AG09319 (cell line): ENCODE measurements around the gene NEK11.

Source experiments
- DNase-seq: peaks from one replicate; pipeline ENCODE4 v3.0.0-alpha.2; 2010; ENCODE audit warnings: low read depth; ENCODE audit errors: extremely low read depth
- CTCF ChIP-seq: IDR thresholded peaks from 2 replicates; pipeline ENCODE4 v1.5.1; 2011; ENCODE audit warnings: low read depth, mild to moderate bottlenecking, inconsistent platforms, low read length, moderate library complexity

The NEK11 gene

DNA sequence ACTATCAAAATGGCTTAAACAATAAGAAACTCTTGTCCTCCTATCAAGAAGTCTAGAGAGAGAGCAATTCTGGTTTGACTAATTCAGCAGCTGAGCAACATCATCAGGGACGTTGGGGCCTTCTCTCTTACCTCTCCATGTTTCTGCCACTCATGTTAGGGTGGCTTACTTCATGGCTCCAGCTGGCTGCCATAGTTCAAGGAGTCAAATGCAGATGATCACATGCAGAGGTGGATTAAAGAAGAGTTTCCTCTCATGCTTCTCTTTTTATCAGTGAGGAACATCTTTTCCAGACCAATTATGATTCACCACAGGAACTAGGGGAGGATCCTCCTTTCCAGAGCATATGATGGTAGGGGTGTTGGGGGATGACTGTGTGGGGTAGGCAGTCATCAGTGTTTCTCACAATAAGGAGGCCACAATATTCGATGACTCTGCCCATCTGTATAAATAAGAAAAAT lies 45.5 kb downstream of the NEK11 start:
- no peak for DNase-seq
- TF ChIP-seq CTCF: no peak

- DNase-seq: peak; percentile 14
- no peak for TF ChIP-seq CTCF
Measured at GRCh38 chr3:131072845-131073244, 46.2 kb downstream of the NEK11 start.

DNA sequence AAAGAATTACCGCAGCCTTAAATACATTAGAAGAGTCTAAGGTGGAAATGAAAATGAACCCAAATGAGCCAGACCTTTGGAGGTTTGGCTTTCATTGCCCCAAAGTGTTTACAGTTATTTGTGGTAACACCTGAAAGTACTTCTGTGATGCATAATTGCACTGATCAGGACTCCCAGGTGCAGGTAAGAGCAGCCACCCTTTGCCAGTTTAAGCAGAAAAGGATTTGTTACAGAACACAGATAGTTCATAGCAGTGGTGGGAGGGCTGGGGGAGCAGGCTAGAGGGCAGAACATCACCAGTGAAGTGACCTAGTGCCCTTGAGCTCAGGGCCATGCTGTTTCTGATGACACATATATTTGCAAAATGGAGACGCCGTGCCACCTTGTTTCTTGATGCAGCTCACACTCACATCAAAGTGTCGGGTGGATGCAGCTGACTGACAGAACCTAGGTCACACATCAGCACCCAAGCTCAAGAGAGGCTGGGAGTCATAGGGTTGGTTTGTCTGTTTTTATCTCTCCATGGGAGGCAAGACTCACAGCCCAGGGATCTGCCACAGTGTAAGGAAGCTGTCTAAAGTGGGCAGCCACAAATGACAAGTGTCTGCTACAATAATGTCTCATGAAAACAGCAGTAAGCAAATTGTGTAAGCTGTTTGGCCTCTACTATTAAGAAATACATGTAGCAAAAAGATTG lies 49.1 kb downstream of the NEK11 start:
- DNase-seq: no peak
- TF ChIP-seq CTCF: no peak

GRCh38 chr3:131077904-131078303 lies 51.2 kb downstream of the NEK11 start:
- TF ChIP-seq CTCF: no peak
- DNase-seq: no peak

GRCh38 chr3:131079086-131079485 lies 52.4 kb downstream of the NEK11 start:
- DNase-seq: no peak
- TF ChIP-seq CTCF: no peak

GRCh38 chr3:131081224-131081623 lies 54.5 kb downstream of the NEK11 start:
- TF ChIP-seq CTCF: no peak
- no peak for DNase-seq

DNA sequence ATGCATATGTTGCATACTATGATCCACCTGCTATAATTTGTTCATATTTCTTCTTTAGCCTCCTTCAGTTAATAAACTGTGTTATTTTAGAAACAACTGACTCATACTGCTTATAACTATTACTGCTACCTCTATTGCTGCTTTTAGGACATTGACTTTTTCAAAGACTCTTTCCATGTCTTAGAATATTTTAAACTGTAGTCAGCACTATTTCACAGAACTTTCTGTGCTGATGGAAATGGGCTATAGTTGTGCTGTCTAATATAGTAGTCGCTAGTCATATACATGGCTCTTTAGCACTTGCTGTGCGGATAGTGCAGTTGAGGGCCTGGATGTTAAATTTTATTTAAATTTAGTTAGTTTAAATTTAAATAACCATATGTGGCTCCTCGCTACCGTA lies 55.6 kb downstream of the NEK11 start:
- TF ChIP-seq CTCF: no peak
- no peak for DNase-seq
